ENCODE data around the gene MDM2.

Gene MDM2

DNA sequence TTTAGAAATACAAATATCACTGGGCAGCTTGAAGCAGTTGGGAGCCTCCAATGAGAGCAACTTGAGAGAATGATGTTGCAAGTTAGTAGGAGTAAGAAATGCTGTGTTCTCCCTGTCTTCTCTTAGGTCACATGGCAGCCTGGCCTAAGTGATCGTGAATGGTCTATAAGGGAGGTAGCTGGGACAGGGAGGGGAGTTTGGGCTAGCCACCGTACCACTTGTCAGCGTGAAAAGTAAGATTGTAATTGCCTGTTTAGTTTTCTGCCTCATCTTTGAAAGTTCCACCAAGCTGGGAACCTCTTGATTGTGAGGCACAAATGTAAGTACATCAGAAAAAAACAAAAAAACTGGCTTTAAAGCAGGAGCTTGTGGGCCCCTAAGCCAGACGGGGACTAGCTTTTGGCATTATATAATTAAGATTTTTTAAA is 36.4 kb downstream of the MDM2 start:
- H3K79me2 ChIP-seq (ENCODE audit: insufficient read depth, low read length): no peaks in the 10 kb centered on the region
- no peak overlapping the region for H3K27ac ChIP-seq (ENCODE audit: low read depth, low read length, poor library complexity, severe bottlenecking)
- no peaks in the 10 kb centered on the region for H3K27me3 ChIP-seq (ENCODE audit: insufficient read depth, low read length)
- H3K4me1 ChIP-seq (ENCODE audit: insufficient read depth, low read length, severe bottlenecking): no peaks in the 10 kb centered on the region
- H3K4me2 ChIP-seq (ENCODE audit: low read length): no peak overlapping the region
- H4K20me1 ChIP-seq (ENCODE audit: insufficient read depth, low read length): no peaks in the 10 kb centered on the region
- H3F3A ChIP-seq (ENCODE audit: insufficient read depth, low read length): peaks cover 38% of the 10 kb centered on the region; the same call in 1 of the 2 replicates
- peaks cover 50% of the 10 kb centered on the region for H3K36me3 ChIP-seq (ENCODE audit: insufficient read depth, low read length)
- no peak for TF ChIP-seq EZH2 (IDR thresholded peaks at IDR 0.05; ENCODE audit: borderline replicate concordance, low read length)
- TF ChIP-seq, protein P1, sequence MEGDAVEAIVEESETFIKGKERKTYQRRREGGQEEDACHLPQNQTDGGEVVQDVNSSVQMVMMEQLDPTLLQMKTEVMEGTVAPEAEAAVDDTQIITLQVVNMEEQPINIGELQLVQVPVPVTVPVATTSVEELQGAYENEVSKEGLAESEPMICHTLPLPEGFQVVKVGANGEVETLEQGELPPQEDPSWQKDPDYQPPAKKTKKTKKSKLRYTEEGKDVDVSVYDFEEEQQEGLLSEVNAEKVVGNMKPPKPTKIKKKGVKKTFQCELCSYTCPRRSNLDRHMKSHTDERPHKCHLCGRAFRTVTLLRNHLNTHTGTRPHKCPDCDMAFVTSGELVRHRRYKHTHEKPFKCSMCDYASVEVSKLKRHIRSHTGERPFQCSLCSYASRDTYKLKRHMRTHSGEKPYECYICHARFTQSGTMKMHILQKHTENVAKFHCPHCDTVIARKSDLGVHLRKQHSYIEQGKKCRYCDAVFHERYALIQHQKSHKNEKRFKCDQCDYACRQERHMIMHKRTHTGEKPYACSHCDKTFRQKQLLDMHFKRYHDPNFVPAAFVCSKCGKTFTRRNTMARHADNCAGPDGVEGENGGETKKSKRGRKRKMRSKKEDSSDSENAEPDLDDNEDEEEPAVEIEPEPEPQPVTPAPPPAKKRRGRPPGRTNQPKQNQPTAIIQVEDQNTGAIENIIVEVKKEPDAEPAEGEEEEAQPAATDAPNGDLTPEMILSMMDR (IDR thresholded peaks at IDR 0.05; ENCODE audit: low read length): no peak
- no peak overlapping the region for H2AFZ ChIP-seq (ENCODE audit: low read length)
- no peak overlapping the region for H3K9ac ChIP-seq (ENCODE audit: low read length)
- no peaks in the 10 kb centered on the region for H3K9me3 ChIP-seq (ENCODE audit: low read length)
- no peaks in the 10 kb centered on the region for H3K9me2 ChIP-seq (ENCODE audit: low read depth, low read length)
- no peak overlapping the region for H3K4me3 ChIP-seq (ENCODE audit: low read depth, low read length, poor library complexity, severe bottlenecking)

DNA sequence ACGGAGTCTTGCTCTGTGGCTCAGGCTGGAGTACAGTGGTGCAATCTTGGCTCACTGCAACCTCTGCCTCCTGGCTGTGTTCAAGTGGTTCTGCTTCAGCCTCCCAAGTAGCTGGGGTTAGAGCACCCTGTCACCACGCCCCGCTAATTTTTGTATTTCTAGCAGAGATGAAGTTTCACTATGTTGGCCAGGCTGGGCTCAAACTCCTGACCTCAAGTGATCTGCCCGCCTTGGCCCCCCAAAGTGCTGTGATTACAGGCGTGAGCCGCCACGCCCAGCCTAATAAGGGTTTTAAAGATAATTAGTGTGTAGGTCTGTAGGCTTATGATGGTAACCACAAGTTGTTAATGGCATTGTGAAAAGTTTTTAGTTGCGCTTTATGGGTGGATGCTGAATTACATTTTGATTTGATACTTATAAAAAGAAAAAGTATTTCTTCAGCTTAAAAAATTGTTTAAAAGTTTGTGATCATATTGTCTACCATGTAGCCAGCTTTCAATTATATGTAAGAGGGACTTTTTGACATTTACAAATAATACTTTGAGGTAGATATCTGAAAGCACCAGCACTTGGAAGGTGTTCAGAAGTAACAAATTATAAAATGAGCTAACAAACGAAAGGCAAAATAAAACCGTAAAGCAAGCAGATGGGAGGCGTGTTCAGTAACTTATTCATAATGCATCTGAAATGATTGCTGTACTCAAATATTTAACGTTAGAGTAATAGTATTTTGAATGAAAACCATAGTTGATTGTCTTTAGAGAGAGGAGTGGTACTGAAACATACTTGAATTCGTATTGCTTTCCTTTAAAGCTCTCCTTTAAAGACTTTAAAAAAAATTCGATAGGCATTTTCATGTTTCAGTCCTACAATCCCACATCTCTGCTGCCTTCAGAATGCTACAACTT is 37.1 kb downstream of the MDM2 start:
- no peaks in the 10 kb centered on the region for H3K27me3 ChIP-seq (ENCODE audit: insufficient read depth, low read length)
- H3K9ac ChIP-seq (ENCODE audit: low read length): no peak overlapping the region
- peaks cover 43% of the 10 kb centered on the region for H3K36me3 ChIP-seq (ENCODE audit: insufficient read depth, low read length)
- H3K9me2 ChIP-seq (ENCODE audit: low read depth, low read length): no peaks in the 10 kb centered on the region
- no peaks in the 10 kb centered on the region for H3K79me2 ChIP-seq (ENCODE audit: insufficient read depth, low read length)
- no peak overlapping the region for H3K4me2 ChIP-seq (ENCODE audit: low read length)
- H3K9me3 ChIP-seq (ENCODE audit: low read length): no peaks in the 10 kb centered on the region
- peaks cover 38% of the 10 kb centered on the region; the same call in 1 of the 2 replicates for H3F3A ChIP-seq (ENCODE audit: insufficient read depth, low read length)
- no peak for TF ChIP-seq EZH2 (IDR thresholded peaks at IDR 0.05; ENCODE audit: borderline replicate concordance, low read length)
- TF ChIP-seq, protein P1 (IDR thresholded peaks at IDR 0.05; ENCODE audit: low read length): no peak
- no peaks in the 10 kb centered on the region for H3K4me1 ChIP-seq (ENCODE audit: insufficient read depth, low read length, severe bottlenecking)
- no peak overlapping the region for H3K27ac ChIP-seq (ENCODE audit: low read depth, low read length, poor library complexity, severe bottlenecking)
- no peaks in the 10 kb centered on the region for H4K20me1 ChIP-seq (ENCODE audit: insufficient read depth, low read length)
- no peak overlapping the region for H2AFZ ChIP-seq (ENCODE audit: low read length)
- no peak overlapping the region for H3K4me3 ChIP-seq (ENCODE audit: low read depth, low read length, poor library complexity, severe bottlenecking)

DNA sequence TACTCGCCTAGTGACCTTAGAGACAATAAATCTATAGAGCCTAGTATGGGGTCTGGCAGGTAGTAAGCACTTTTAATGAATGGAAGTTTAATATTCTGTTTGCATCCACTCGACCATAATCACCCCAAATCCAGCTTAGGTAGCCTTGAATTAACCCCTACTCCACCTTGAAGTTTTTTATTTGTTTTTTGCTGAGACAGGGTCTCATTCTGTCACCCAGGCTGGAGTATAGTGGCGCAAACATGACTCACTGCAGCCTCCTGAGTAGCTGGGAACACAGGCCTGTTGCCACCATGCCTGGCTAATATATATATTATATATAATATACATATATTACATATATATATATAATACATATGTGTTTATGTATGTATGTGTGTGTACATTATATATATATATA is 38.8 kb downstream of the MDM2 start:
- Histone ChIP-seq H3K9me2 (ENCODE audit: low read depth, low read length) (no peaks in the 10 kb centered on the region), H3K9me3 (ENCODE audit: low read length) (no peaks in the 10 kb centered on the region), H4K20me1 (ENCODE audit: insufficient read depth, low read length) (no peaks in the 10 kb centered on the region), H3F3A (ENCODE audit: insufficient read depth, low read length) (peaks cover 31% of the 10 kb centered on the region; the same call in 1 of the 2 replicates), H3K4me1 (ENCODE audit: insufficient read depth, low read length, severe bottlenecking) (no peaks in the 10 kb centered on the region), H3K4me3 (ENCODE audit: low read depth, low read length, poor library complexity, severe bottlenecking) (no peak overlapping the region), H3K9ac (ENCODE audit: low read length) (no peak overlapping the region), H3K79me2 (ENCODE audit: insufficient read depth, low read length) (no peaks in the 10 kb centered on the region), H3K27me3 (ENCODE audit: insufficient read depth, low read length) (no peaks in the 10 kb centered on the region), H2AFZ (ENCODE audit: low read length) (no peak overlapping the region), H3K36me3 (ENCODE audit: insufficient read depth, low read length) (peaks cover 26% of the 10 kb centered on the region), H3K4me2 (ENCODE audit: low read length) (no peak overlapping the region), H3K27ac (ENCODE audit: low read depth, low read length, poor library complexity, severe bottlenecking) (no peak overlapping the region)
- TF ChIP-seq EZH2 (IDR thresholded peaks at IDR 0.05; ENCODE audit: borderline replicate concordance, low read length): no peak
- TF ChIP-seq, protein P1 (IDR thresholded peaks at IDR 0.05; ENCODE audit: low read length): no peak

Data from OCI-LY1 (cell line).